ENCODE results near the gene SSX2IP.

DNA sequence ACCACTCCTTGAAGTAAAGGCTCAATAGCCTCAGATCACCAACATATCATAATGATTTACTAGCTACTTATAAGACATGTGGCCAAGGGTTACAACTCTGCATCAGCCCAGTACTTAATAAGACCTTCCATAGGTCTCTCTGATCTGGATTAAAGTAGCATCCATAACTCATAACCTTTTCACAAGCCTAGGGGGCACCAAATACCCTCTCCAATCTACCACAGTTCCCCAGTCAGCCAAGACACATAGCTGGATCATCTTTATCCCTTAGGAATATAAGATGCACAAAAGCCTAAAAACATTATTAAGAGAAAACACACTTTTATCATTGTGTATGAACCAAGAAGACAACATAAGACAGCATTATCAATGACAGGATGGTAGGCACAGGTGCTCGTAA lies 22.1 kb downstream of the SSX2IP start:
- no peak for TF ChIP-seq MAFK (IDR thresholded peaks at IDR 0.05; ENCODE audit: low read length)
- TF ChIP-seq NFYB (IDR thresholded peaks at IDR 0.05; ENCODE audit: extremely low read depth, insufficient read length) = no peak
- TF ChIP-seq ARID4B (CRISPR knock-in tag; IDR thresholded peaks at IDR 0.05) = no peak
- no peak for TF ChIP-seq GTF2F1 (IDR thresholded peaks at IDR 0.05; ENCODE audit: low read depth, low read length)

All from K562 (cell line).